ENCODE data around the gene SSH2. TPM values are rescaled to one million over a fixed set of nuclear protein-coding genes. Genes with fewer than 3 reads are reported as not detected.

Gene SSH2
- total RNA-seq, 1 experiment from 2014 or later = 22.9 TPM

- Mint-ChIP-seq H3K27me3 (ENCODE audit: unreplicated experiment) (no peaks in the 10 kb centered on the region), H3K4me3 (ENCODE audit: low read depth, unreplicated experiment) (no peak overlapping the region), H3K36me3 (ENCODE audit: insufficient read depth, unreplicated experiment) (no peaks in the 10 kb centered on the region), H3K4me1 (ENCODE audit: low read depth, unreplicated experiment) (peaks cover 19% of the 10 kb centered on the region), H3K27ac (ENCODE audit: unreplicated experiment) (no peak overlapping the region), H3K9me3 (ENCODE audit: low read depth, unreplicated experiment) (no peaks in the 10 kb centered on the region)
- CTCF ChIA-PET = no interaction called here
- no peak for TF ChIP-seq CTCF (IDR thresholded peaks at IDR 0.05; ENCODE audit: unreplicated experiment)
- intact Hi-C loops (cut with micrococcal nuclease; ENCODE audit: unreplicated experiment) = no loop called here
- no TSS peak for BruUV-seq (replicated peaks)
- DNase-seq = no peak
These were observed 5.2 kb downstream of the SSH2 start for GRCh38 chr17:29924786-29925185.

GRCh38 chr17:29918922-29919856 lies 10.8 kb downstream of the SSH2 start:
- no peak for TF ChIP-seq CTCF (IDR thresholded peaks at IDR 0.05; ENCODE audit: unreplicated experiment)
- Mint-ChIP-seq H3K36me3 (ENCODE audit: insufficient read depth, unreplicated experiment) (no peaks in the 10 kb centered on the region), H3K27ac (ENCODE audit: unreplicated experiment) (peak overlapping the region; percentile 17), H3K27me3 (ENCODE audit: unreplicated experiment) (no peaks in the 10 kb centered on the region), H3K4me3 (ENCODE audit: low read depth, unreplicated experiment) (no peak overlapping the region), H3K9me3 (ENCODE audit: low read depth, unreplicated experiment) (no peaks in the 10 kb centered on the region), H3K4me1 (ENCODE audit: low read depth, unreplicated experiment) (peaks cover 12% of the 10 kb centered on the region)
- CTCF ChIA-PET = interaction anchor here (0.7 kb wide), 1 partner anchor 46 kb away, joined by 3 read pairs; no protein-coding TSS in a partner anchor
- no TSS peak for BruUV-seq (replicated peaks)
- intact Hi-C loops (cut with micrococcal nuclease; ENCODE audit: unreplicated experiment) = no loop called here
- DNase-seq = no peak

DNA sequence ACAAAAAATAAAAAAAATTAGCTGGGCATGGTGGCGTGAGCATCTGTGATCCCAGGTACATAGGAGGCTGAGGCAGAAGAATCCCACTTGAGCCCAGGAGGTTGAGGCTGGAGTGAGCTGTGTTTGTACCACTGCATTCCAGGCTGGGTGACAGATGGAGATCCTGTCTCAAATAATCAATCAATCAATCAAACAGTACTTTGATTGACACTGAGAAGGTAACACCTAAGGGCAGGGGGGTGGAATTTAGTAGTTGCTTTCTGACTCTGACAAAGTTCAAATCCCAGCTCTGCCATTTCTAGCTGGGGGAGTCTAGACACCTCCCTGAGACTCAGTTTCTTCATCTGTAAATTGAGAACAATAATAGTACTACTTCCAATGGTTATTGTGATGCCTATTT lies 12.0 kb downstream of the SSH2 start:
- no peak overlapping the region for H3K4me3 Mint-ChIP-seq (ENCODE audit: low read depth, unreplicated experiment)
- H3K9me3 Mint-ChIP-seq (ENCODE audit: low read depth, unreplicated experiment) = no peaks in the 10 kb centered on the region
- peaks cover 12% of the 10 kb centered on the region for H3K4me1 Mint-ChIP-seq (ENCODE audit: low read depth, unreplicated experiment)
- CTCF ChIA-PET = interaction anchor here (0.6 to 0.7 kb wide), 2 partner anchors 45 to 365 kb away, joined by 3 read pairs; no protein-coding TSS in a partner anchor
- BruUV-seq (replicated peaks) = no TSS peak
- H3K36me3 Mint-ChIP-seq (ENCODE audit: insufficient read depth, unreplicated experiment) = no peaks in the 10 kb centered on the region
- no peak overlapping the region for H3K27ac Mint-ChIP-seq (ENCODE audit: unreplicated experiment)
- TF ChIP-seq CTCF (IDR thresholded peaks at IDR 0.05; ENCODE audit: unreplicated experiment) = no peak
- no peak for DNase-seq
- H3K27me3 Mint-ChIP-seq (ENCODE audit: unreplicated experiment) = no peaks in the 10 kb centered on the region
- intact Hi-C loops (cut with micrococcal nuclease; ENCODE audit: unreplicated experiment) = no loop called here

DNA sequence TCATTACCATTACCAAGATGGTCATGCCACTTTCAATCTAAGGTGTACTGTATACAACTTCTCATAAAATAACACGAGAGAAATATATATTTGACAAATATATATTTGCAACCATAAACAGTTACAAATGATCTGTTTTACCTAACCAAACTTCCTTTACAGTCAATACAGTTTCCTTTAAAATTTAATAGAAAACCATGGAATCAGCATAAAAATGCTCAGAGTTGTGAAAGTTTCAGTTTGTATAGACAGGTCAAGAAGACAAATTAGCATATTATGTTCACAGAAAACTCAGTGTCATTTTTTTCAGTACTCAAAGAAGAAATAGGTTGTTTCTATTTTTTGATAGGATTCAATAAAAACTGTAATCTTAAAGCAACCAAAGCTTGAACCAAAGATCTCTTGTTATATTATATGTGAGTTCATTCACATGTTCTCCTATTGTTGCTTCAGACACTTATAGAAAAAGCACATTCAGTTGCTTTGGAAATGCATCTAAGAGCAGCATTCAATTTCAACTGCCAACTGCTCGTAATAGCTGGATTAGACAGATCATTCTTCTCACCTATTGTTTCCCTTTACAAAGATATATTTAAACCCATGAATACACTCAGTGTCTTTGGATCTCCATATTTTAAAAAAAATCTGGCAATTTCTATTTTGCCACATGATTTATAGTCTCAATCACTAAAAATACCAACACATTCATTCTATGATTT lies 15.1 kb downstream of the SSH2 start:
- Mint-ChIP-seq H3K4me3 (ENCODE audit: low read depth, unreplicated experiment) (no peak overlapping the region), H3K36me3 (ENCODE audit: insufficient read depth, unreplicated experiment) (no peaks in the 10 kb centered on the region), H3K27me3 (ENCODE audit: unreplicated experiment) (no peaks in the 10 kb centered on the region), H3K4me1 (ENCODE audit: low read depth, unreplicated experiment) (peaks cover 12% of the 10 kb centered on the region), H3K27ac (ENCODE audit: unreplicated experiment) (no peak overlapping the region), H3K9me3 (ENCODE audit: low read depth, unreplicated experiment) (no peaks in the 10 kb centered on the region)
- TF ChIP-seq CTCF (IDR thresholded peaks at IDR 0.05; ENCODE audit: unreplicated experiment) = no peak
- CTCF ChIA-PET = no interaction called here
- intact Hi-C loops (cut with micrococcal nuclease; ENCODE audit: unreplicated experiment) = no loop called here
- no TSS peak for BruUV-seq (replicated peaks)
- DNase-seq = no peak

All from Calu3 (cell line).